Neural cell (in vitro differentiated cells): ENCODE data around the gene NEK6.

ENCODE experiments used
- CTCF ChIP-seq: fragments of 450-650 bp; IDR thresholded peaks from 2 replicates; pipeline ENCODE4 v1.5.1; 2014; ENCODE audit warnings: antibody characterized with exemption, mild to moderate bottlenecking, moderate library complexity; ENCODE audit not compliant: poor library complexity, severe bottlenecking
- EP300 ChIP-seq: fragments of 450-650 bp; conservative IDR thresholded peaks from 2 replicates; pipeline ENCODE4 v1.6.1; 2014; ENCODE audit warnings: antibody characterized with exemption, mild to moderate bottlenecking, moderate library complexity; ENCODE audit not compliant: poor library complexity, severe bottlenecking
- EZH2 ChIP-seq: fragments of 200-600, 300-800 bp; shearing (Covaris generic), sonication (generic); IDR thresholded peaks from 2 replicates; pipeline ENCODE4 v1.6.1; 2014; ENCODE audit warnings: antibody characterized with exemption, low read length, borderline replicate concordance, mild to moderate bottlenecking; ENCODE audit not compliant: insufficient read depth, poor library complexity, severe bottlenecking
- MXI1 ChIP-seq: fragments of 450-650 bp; conservative IDR thresholded peaks from 2 replicates; pipeline ENCODE4 v1.6.1; 2014; ENCODE audit warnings: antibody characterized with exemption, mild to moderate bottlenecking; ENCODE audit not compliant: poor library complexity, severe bottlenecking
- POLR2AphosphoS5 ChIP-seq: IDR thresholded peaks from 2 replicates; pipeline ENCODE4 v1.6.1; 2012
- RAD21 ChIP-seq: fragments of 450-650 bp; conservative IDR thresholded peaks from 2 replicates; pipeline ENCODE4 v1.6.1; 2014; ENCODE audit warnings: antibody characterized with exemption, mild to moderate bottlenecking, moderate library complexity
- REST ChIP-seq: IDR thresholded peaks from 2 replicates; pipeline ENCODE4 v1.6.1; 2012; ENCODE audit warnings: borderline replicate concordance
- SMC3 ChIP-seq: fragments of 450-650 bp; conservative IDR thresholded peaks from 2 replicates; pipeline ENCODE4 v1.6.1; 2014; ENCODE audit warnings: antibody characterized with exemption, mild to moderate bottlenecking, moderate library complexity; ENCODE audit not compliant: poor library complexity

GRCh38 chr9:124368692-124369091 lies 110.9 kb downstream of the NEK6 start:
- TF ChIP-seq CTCF (no peak), REST (no peak), EP300 (no peak), MXI1 (no peak), SMC3 (no peak), RAD21 (no peak), EZH2 (no peak), POLR2AphosphoS5 (no peak)
